ENCODE results near the gene ASIP. TPM values are rescaled to one million over a fixed set of nuclear protein-coding genes. Genes with fewer than 3 reads are reported as not detected.
A peak's percentile ranks its signal among the peaks of the same experiment; 100 is the strongest.
"Not testable (repeated sequence)": the region's sequence is repeated elsewhere in the genome, so short reads cannot be mapped to it uniquely, and the experiment has no call there.

ASIP gene
- total RNA-seq, 1 experiment from 2014 or later, result not detected

GRCh38 chr20:34296468-34296867 lies 55.2 kb downstream of the ASIP start:
- no peaks in the 10 kb centered on the region for H3K27me3 ChIP-seq (replicated peaks; ENCODE audit: insufficient read depth, low read depth, low read length, poor library complexity)
- intact Hi-C loops (cut with micrococcal nuclease; ENCODE audit: unreplicated experiment), result no loop called here

GRCh38 chr20:34298294-34298784 lies 57.1 kb downstream of the ASIP start:
- DNase-seq (ENCODE audit: low spot score); POLR2A ChIA-PET (ENCODE audit: low non-redundant PET); H3K27ac ChIP-seq (ENCODE audit: low read depth, low read length, poor library complexity, severe bottlenecking); H3K9me3 ChIP-seq (ENCODE audit: low read depth, low read length, poor library complexity, severe bottlenecking); intact Hi-C loops (cut with micrococcal nuclease; ENCODE audit: unreplicated experiment); CTCF ChIA-PET; H3K27me3 ChIP-seq (replicated peaks; ENCODE audit: insufficient read depth, low read depth, low read length, poor library complexity); BruUV-seq (replicated peaks); H3K4me3 ChIP-seq (ENCODE audit: low read depth, low read length, poor library complexity, severe bottlenecking): not testable (repeated sequence)
- peaks cover 20% of the 10 kb centered on the region for H3K36me3 ChIP-seq (ENCODE audit: insufficient read depth, low read length, poor library complexity, severe bottlenecking)
- H3K4me1 ChIP-seq (ENCODE audit: insufficient read depth, low read length, poor library complexity, severe bottlenecking), result peaks cover 15% of the 10 kb centered on the region
- TF ChIP-seq, protein P1, sequence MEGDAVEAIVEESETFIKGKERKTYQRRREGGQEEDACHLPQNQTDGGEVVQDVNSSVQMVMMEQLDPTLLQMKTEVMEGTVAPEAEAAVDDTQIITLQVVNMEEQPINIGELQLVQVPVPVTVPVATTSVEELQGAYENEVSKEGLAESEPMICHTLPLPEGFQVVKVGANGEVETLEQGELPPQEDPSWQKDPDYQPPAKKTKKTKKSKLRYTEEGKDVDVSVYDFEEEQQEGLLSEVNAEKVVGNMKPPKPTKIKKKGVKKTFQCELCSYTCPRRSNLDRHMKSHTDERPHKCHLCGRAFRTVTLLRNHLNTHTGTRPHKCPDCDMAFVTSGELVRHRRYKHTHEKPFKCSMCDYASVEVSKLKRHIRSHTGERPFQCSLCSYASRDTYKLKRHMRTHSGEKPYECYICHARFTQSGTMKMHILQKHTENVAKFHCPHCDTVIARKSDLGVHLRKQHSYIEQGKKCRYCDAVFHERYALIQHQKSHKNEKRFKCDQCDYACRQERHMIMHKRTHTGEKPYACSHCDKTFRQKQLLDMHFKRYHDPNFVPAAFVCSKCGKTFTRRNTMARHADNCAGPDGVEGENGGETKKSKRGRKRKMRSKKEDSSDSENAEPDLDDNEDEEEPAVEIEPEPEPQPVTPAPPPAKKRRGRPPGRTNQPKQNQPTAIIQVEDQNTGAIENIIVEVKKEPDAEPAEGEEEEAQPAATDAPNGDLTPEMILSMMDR (conservative IDR thresholded peaks at IDR 0.05; ENCODE audit: low read depth, low read length), result peak; percentile 42

More at GRCh38 chr20:34296468-34296867, 55.2 kb downstream of the ASIP start:
- no peak for DNase-seq (ENCODE audit: low spot score)
- H3K4me3 ChIP-seq (ENCODE audit: low read depth, low read length, poor library complexity, severe bottlenecking), result no peak overlapping the region
- ChIA-PET CTCF (no interaction called here), POLR2A (ENCODE audit: low non-redundant PET) (interaction anchor here (0.6 kb wide), 1 partner anchor 106 kb away, joined by 4 read pairs; no protein-coding TSS in a partner anchor)
- peaks cover 8% of the 10 kb centered on the region for H3K4me1 ChIP-seq (ENCODE audit: insufficient read depth, low read length, poor library complexity, severe bottlenecking)
- peaks cover 38% of the 10 kb centered on the region for H3K36me3 ChIP-seq (ENCODE audit: insufficient read depth, low read length, poor library complexity, severe bottlenecking)
- BruUV-seq (replicated peaks), result no TSS peak
- H3K9me3 ChIP-seq (ENCODE audit: low read depth, low read length, poor library complexity, severe bottlenecking), result no peaks in the 10 kb centered on the region
- no peak overlapping the region for H3K27ac ChIP-seq (ENCODE audit: low read depth, low read length, poor library complexity, severe bottlenecking)
- no peak for TF ChIP-seq EZH2 (IDR thresholded peaks at IDR 0.05; ENCODE audit: borderline replicate concordance, low read depth, low read length, poor library complexity, severe bottlenecking)
- TF ChIP-seq, protein P1 (conservative IDR thresholded peaks at IDR 0.05; ENCODE audit: low read depth, low read length), result no peak

GRCh38 chr20:34299556-34300255 lies 58.5 kb downstream of the ASIP start:
- H3K4me3 ChIP-seq (ENCODE audit: low read depth, low read length, poor library complexity, severe bottlenecking), result no peak overlapping the region
- no peak for DNase-seq (ENCODE audit: low spot score)
- H3K36me3 ChIP-seq (ENCODE audit: insufficient read depth, low read length, poor library complexity, severe bottlenecking), result peaks cover 6% of the 10 kb centered on the region
- peaks cover 15% of the 10 kb centered on the region for H3K4me1 ChIP-seq (ENCODE audit: insufficient read depth, low read length, poor library complexity, severe bottlenecking)
- no peaks in the 10 kb centered on the region for H3K27me3 ChIP-seq (replicated peaks; ENCODE audit: insufficient read depth, low read depth, low read length, poor library complexity)
- ChIA-PET POLR2A (ENCODE audit: low non-redundant PET) (no interaction called here), CTCF (no interaction called here)
- H3K9me3 ChIP-seq (ENCODE audit: low read depth, low read length, poor library complexity, severe bottlenecking), result no peaks in the 10 kb centered on the region
- intact Hi-C loops (cut with micrococcal nuclease; ENCODE audit: unreplicated experiment), result loop anchor here (5.0 kb wide), 2 partner anchors 107 to 218 kb away; partner anchors contain the start of gene DYNLRB1
- TF ChIP-seq EZH2 (IDR thresholded peaks at IDR 0.05; ENCODE audit: borderline replicate concordance, low read depth, low read length, poor library complexity, severe bottlenecking), result no peak
- TF ChIP-seq, protein P1 (conservative IDR thresholded peaks at IDR 0.05; ENCODE audit: low read depth, low read length), result no peak
- no TSS peak for BruUV-seq (replicated peaks)
- no peak overlapping the region for H3K27ac ChIP-seq (ENCODE audit: low read depth, low read length, poor library complexity, severe bottlenecking)

All from A673 (cell line).